Neural cell (in vitro differentiated cells): Measurements from ENCODE around the gene PTOV1. TPM values are rescaled to one million over a fixed set of nuclear protein-coding genes. Genes with fewer than 3 reads are reported as not detected.

ENCODE experiments used
- H2AFZ ChIP-seq: fragments of 200-600, 300-800 bp; sonication (generic), shearing (Covaris generic); 2 replicates; pipeline ENCODE4 v1.6.0; 2014; ENCODE audit warnings: low read depth, mild to moderate bottlenecking, antibody characterized with exemption, low read length, moderate library complexity
- H3F3A ChIP-seq: fragments of 200-600 bp; shearing (Covaris generic); 2 replicates; pipeline ENCODE4 v1.6.1; 2016; ENCODE audit warnings: mild to moderate bottlenecking, moderate library complexity, mixed read lengths, antibody characterized with exemption, low read length; ENCODE audit not compliant: insufficient read depth, poor library complexity, severe bottlenecking
- H3K27ac ChIP-seq: fragments of 200-600, 300-800 bp; sonication (generic), shearing (Covaris generic); 2 replicates; pipeline ENCODE4 v1.5.1; 2014; ENCODE audit warnings: mild to moderate bottlenecking, low read length, moderate library complexity
- H3K27me3 ChIP-seq: fragments of 300-800, 200-600 bp; sonication (generic), shearing (Covaris generic); 2 replicates; pipeline ENCODE4 v1.6.0; 2014; ENCODE audit warnings: mild to moderate bottlenecking, low read depth, low read length, moderate library complexity; ENCODE audit not compliant: insufficient read depth
- H3K36me3 ChIP-seq: fragments of 300-800, 200-600 bp; sonication (generic), shearing (Covaris generic); 2 replicates; pipeline ENCODE4 v1.5.1; 2014; ENCODE audit warnings: mild to moderate bottlenecking, antibody characterized with exemption, low read length, moderate library complexity; ENCODE audit not compliant: insufficient read depth
- H3K4me2 ChIP-seq: fragments of 300-800, 200-600 bp; sonication (generic), shearing (Covaris generic); 2 replicates; pipeline ENCODE4 v1.6.0; 2014; ENCODE audit warnings: mild to moderate bottlenecking, low read length
- H3K4me3 ChIP-seq: fragments of 300-800, 200-600 bp; sonication (generic), shearing (Covaris generic); 2 replicates; pipeline ENCODE4 v1.5.1; 2014; ENCODE audit warnings: mild to moderate bottlenecking, low read length, moderate library complexity
- H3K79me2 ChIP-seq: fragments of 200-600 bp; shearing (Covaris generic); replicated peaks from 2 replicates; pipeline ENCODE4 v1.6.0; 2014; ENCODE audit warnings: mild to moderate bottlenecking, low read length, moderate library complexity; ENCODE audit not compliant: insufficient read depth
- H3K9ac ChIP-seq: fragments of 300-800, 200-600 bp; sonication (generic), shearing (Covaris generic); 2 replicates; pipeline ENCODE4 v1.6.1; 2016; ENCODE audit warnings: mild to moderate bottlenecking, low read length, mixed read lengths
- H3K9me2 ChIP-seq: fragments of 200-600 bp; shearing (Covaris generic); 2 replicates; pipeline ENCODE4 v1.6.1; 2016; ENCODE audit warnings: mild to moderate bottlenecking, low read length, mixed read lengths; ENCODE audit not compliant: insufficient read depth
- H3K9me3 ChIP-seq: fragments of 200-600, 300-800 bp; sonication (generic), shearing (Covaris generic); 2 replicates; pipeline ENCODE4 v1.6.1; 2016; ENCODE audit warnings: mild to moderate bottlenecking, mixed run types, low read length, moderate library complexity, mixed read lengths
- H4K20me1 ChIP-seq: fragments of 200-600 bp; shearing (Covaris generic); 2 replicates; pipeline ENCODE4 v1.6.1; 2016; ENCODE audit warnings: mild to moderate bottlenecking, mixed run types; ENCODE audit not compliant: insufficient read depth
- EP300 ChIP-seq: fragments of 450-650 bp; conservative IDR thresholded peaks from 2 replicates; pipeline ENCODE4 v1.6.1; 2014; ENCODE audit warnings: antibody characterized with exemption, mild to moderate bottlenecking, moderate library complexity; ENCODE audit not compliant: poor library complexity, severe bottlenecking
- EZH2 ChIP-seq: fragments of 200-600, 300-800 bp; shearing (Covaris generic), sonication (generic); IDR thresholded peaks from 2 replicates; pipeline ENCODE4 v1.6.1; 2014; ENCODE audit warnings: antibody characterized with exemption, low read length, borderline replicate concordance, mild to moderate bottlenecking; ENCODE audit not compliant: insufficient read depth, poor library complexity, severe bottlenecking
- MXI1 ChIP-seq: fragments of 450-650 bp; conservative IDR thresholded peaks from 2 replicates; pipeline ENCODE4 v1.6.1; 2014; ENCODE audit warnings: antibody characterized with exemption, mild to moderate bottlenecking; ENCODE audit not compliant: poor library complexity, severe bottlenecking
- POLR2AphosphoS5 ChIP-seq: IDR thresholded peaks from 2 replicates; pipeline ENCODE4 v1.6.1; 2012
- RAD21 ChIP-seq: fragments of 450-650 bp; conservative IDR thresholded peaks from 2 replicates; pipeline ENCODE4 v1.6.1; 2014; ENCODE audit warnings: antibody characterized with exemption, mild to moderate bottlenecking, moderate library complexity
- REST ChIP-seq: IDR thresholded peaks from 2 replicates; pipeline ENCODE4 v1.6.1; 2012; ENCODE audit warnings: borderline replicate concordance
- SMC3 ChIP-seq: fragments of 450-650 bp; conservative IDR thresholded peaks from 2 replicates; pipeline ENCODE4 v1.6.1; 2014; ENCODE audit warnings: antibody characterized with exemption, mild to moderate bottlenecking, moderate library complexity; ENCODE audit not compliant: poor library complexity
- TAF1 ChIP-seq: IDR thresholded peaks from 2 replicates; pipeline ENCODE4 v1.6.1; 2012; ENCODE audit warnings: low read depth
- polyA plus RNA-seq: library from polyadenylated mRNA; depleted of rRNA; stranded (reverse); fragments of >200 nt; gene quantifications from 2 replicates; pipeline ENCODE4 v1.2.3, GENCODE V29; 2014
- TF ChIP-seq, protein P1 (sequence below): fragments of 450-650 bp; IDR thresholded peaks from 2 replicates; pipeline ENCODE4 v1.5.1; 2014; ENCODE audit warnings: antibody characterized with exemption, mild to moderate bottlenecking, moderate library complexity; ENCODE audit not compliant: poor library complexity, severe bottlenecking

PTOV1 gene
- polyA plus RNA-seq, 1 donor from 2014 or later = 199 TPM

DNA sequence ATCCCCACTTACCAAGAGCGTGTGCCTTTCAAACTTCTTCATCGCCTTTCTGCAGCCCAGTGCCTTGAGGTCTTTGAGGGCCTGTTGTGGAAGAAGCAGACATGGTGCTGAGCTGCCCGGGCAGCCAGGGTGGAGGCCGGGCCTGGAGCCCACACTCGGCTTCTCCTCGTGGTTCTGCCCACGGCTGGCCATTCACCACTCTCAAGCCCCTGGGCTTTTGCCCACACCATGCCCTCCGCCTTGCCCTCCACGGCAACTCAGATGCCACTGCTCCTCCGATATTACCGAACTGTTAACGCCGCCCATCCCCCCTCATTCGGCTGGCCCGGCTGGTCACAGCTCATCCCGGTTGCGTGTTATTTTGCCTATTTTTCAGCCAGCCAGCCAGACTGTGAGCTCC, 40.4 kb downstream of the PTOV1 start:
- no peaks in the 10 kb centered on the region for H3K9me3 ChIP-seq
- H3K27ac ChIP-seq = no peak overlapping the region
- H3K4me3 ChIP-seq = no peak overlapping the region
- H3F3A ChIP-seq = no peaks in the 10 kb centered on the region
- no peaks in the 10 kb centered on the region for H4K20me1 ChIP-seq
- no peaks in the 10 kb centered on the region for H3K36me3 ChIP-seq
- no peaks in the 10 kb centered on the region for H3K9me2 ChIP-seq
- no peak overlapping the region for H2AFZ ChIP-seq
- H3K27me3 ChIP-seq = peaks cover 8% of the 10 kb centered on the region
- TF ChIP-seq EP300 = no peak
- TF ChIP-seq, protein P1, sequence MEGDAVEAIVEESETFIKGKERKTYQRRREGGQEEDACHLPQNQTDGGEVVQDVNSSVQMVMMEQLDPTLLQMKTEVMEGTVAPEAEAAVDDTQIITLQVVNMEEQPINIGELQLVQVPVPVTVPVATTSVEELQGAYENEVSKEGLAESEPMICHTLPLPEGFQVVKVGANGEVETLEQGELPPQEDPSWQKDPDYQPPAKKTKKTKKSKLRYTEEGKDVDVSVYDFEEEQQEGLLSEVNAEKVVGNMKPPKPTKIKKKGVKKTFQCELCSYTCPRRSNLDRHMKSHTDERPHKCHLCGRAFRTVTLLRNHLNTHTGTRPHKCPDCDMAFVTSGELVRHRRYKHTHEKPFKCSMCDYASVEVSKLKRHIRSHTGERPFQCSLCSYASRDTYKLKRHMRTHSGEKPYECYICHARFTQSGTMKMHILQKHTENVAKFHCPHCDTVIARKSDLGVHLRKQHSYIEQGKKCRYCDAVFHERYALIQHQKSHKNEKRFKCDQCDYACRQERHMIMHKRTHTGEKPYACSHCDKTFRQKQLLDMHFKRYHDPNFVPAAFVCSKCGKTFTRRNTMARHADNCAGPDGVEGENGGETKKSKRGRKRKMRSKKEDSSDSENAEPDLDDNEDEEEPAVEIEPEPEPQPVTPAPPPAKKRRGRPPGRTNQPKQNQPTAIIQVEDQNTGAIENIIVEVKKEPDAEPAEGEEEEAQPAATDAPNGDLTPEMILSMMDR = no peak
- TF ChIP-seq REST = no peak
- TF ChIP-seq SMC3 = no peak
- no peak for TF ChIP-seq POLR2AphosphoS5
- TF ChIP-seq MXI1 = no peak
- no peak for TF ChIP-seq TAF1
- TF ChIP-seq RAD21 = no peak
- no peak for TF ChIP-seq EZH2
- H3K9ac ChIP-seq = no peak overlapping the region
- H3K79me2 ChIP-seq = no peaks in the 10 kb centered on the region
- H3K4me2 ChIP-seq = no peak overlapping the region

- Histone ChIP-seq H4K20me1 (no peaks in the 10 kb centered on the region), H3F3A (no peaks in the 10 kb centered on the region), H3K27ac (no peak overlapping the region), H2AFZ (no peak overlapping the region), H3K4me3 (no peak overlapping the region), H3K9ac (no peak overlapping the region), H3K79me2 (no peaks in the 10 kb centered on the region), H3K9me2 (no peaks in the 10 kb centered on the region), H3K9me3 (no peaks in the 10 kb centered on the region), H3K36me3 (no peaks in the 10 kb centered on the region), H3K4me2 (no peak overlapping the region), H3K27me3 (peaks cover 8% of the 10 kb centered on the region)
- TF ChIP-seq MXI1 (no peak), REST (no peak)
- TF ChIP-seq, protein P1 = no peak
These were observed 41.8 kb downstream of the PTOV1 start for GRCh38 chr19:49892716-49893115.
